ENCODE measurements around the gene DHRS7.

DHRS7 gene

DNA sequence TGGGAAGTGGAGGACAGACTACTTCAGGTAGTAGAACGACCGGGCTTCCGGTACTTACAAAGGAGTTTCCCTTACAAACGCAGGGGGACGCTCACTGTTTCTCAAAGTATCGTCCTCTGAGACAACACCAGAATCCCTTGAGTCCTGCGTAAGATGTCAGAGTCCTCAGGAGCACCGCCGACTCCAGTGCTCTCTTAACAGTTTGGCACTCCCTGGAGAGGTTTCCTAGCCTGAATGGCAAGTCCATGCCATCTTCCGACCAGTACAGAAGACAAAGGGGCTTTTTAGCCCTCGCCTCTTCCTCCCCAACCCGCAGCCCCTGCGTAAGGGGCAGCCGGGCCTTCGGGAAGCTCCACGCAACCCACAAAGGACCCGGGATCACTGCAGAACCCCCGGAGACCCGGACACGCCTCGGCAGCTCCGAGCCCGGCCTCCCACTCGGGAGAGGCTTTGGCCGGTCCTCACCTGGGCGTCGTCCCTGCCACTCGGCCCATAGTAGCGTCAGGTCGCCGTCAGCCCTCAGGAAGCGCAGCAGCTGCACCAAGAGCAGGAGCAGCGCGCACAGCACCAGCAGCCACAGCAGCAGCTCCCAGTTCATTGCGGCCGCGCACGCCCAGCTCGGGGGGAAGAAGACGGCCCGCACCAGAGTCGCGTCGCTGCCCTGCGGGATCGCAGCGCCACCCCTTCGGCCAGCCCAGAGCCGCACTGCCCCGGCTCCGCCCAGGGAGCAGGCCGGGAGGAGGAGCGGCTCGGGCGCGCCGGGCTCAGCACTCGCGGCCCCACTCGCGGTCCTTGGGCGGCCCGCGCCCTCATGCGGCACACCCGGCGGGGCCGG lies at the start of gene DHRS7:
Gene DHRS7, minus strand, starts transcription at position 687 of the 835 bp plus-strand sequence. Its CDS starts 89 bp downstream, at position 598.
- DNase-seq = peak; percentile 74

GRCh38 chr14:60214415-60215126 lies 49.4 kb upstream of the DHRS7 start:
- DNase-seq = no peak

DNA sequence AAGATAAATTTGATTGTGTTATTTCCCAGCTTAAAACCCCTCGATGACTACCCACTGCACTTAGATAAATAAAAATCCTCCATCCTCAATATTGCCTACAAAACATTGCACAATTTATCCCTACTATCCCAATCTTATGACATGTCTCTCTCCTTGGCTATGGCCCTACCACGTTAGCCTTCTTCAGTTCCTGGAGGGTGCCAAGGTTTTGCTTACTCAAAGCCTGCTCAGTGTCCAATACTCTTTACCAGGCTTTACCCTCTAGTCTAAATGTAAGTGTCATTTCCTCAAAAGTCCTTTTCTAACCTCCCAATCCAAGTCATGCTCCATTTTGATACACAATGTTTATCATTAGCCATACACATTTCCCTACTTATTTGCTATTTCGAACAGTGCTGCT lies 48.8 kb upstream of the DHRS7 start:
- DNase-seq = no peak

DNA sequence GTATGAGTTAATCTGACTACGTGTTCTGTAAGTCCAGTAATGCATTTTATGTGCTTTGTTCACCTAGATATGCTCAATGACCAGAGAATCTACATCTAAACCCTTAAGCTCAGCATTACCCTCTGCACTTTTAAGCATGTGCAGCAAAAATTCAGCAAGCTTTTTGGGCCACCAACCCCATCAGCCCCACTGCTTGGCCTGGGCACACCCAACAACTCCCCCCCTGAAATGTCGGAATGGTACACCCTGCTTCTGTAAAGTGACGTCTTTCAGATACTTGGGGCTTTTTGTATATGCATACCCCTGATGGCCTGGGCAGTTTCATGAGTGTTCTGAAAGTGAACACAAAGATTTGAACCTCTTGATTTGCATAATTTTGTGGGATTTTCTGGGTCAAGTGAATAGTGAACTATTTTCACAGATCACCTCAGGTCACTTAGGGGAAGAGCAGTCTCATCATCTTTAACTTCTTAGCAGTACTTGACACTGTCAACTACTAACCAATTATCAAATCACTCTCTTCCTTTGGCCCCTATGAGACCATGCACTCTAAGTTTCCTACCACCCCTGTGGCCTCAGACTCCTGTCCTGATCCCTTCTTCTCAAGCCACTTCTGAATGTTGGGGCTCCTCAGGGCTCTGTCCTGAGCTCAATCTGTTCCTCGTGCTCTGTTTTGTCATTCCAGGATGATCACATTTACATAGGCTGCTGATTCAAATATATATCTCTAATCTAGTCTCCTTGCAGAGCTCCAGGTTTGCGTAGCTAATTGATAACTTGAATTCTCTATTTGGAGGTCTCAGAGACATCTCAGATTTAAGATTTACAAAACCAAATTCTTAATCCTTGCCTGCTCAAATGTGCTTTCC lies 47.5 kb upstream of the DHRS7 start:
- no peak for DNase-seq

GRCh38 chr14:60211153-60211552 lies 46.0 kb upstream of the DHRS7 start:
- DNase-seq = no peak

DNA sequence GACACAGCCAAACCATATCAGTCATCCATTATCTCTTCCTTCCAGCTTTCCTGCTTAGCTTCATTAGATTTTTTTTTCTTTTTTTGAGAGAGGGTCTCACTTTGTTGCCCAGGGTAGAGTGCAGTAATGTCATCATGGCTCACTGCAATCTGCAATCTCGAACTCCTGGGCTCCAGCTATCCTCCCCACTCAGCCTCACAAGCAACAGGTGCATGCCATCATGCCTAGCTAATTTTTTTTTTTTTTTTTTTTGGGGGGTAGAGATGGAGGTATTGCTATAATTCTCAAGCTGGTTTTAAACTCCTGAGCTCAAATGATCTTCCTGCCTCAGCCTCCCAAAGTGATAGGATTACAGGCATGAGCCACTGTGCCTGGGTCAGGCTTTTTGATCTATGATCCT lies 45.5 kb upstream of the DHRS7 start:
- DNase-seq = no peak

GRCh38 chr14:60206837-60207533 lies 41.8 kb upstream of the DHRS7 start:
- no peak for DNase-seq

GRCh38 chr14:60206249-60206670 lies 41.1 kb upstream of the DHRS7 start:
- DNase-seq = no peak

DNA sequence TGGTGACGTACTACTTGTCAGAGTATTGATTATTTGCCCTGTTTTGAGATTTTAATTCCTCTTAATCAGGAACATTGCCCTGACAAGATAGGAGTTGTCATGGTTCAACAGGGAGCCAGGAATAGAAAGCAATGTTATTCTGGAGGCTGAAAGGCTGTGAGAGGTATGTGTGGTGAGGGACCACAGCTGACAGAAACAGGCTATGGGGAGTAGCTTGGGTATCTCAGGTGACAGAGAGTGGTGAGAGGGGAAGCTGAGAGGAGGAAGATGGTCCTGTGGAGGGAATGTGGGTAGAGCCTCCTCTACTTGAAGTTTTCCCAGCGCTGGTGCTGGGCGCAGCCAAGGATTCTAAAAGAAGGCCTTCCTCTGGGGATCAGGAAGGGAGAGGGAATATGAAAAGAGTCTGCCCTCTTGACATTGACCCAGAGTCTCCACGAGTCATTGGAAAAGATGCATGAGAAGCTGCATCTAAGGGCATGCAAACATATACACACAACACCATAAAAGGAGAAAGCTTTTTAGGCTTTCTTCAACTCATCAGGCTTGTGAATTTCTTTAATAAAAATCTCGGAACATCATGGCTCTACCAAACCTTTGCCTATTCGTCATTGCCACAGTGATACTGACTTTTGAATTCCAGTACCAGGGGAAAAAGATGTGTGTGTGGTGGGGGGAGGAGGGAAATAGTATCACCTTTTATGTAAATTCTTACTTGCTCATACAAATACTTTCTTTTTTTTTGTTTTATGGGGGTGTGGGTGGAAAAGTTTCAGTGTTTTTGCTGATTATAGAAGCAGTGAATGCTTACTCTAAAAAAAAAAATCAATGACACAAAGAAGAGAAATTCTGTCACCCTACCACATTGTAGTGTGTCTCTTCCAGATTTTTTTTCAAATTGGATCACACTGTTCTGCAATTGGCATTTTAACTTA lies 39.9 kb upstream of the DHRS7 start:
- DNase-seq = no peak

DNA sequence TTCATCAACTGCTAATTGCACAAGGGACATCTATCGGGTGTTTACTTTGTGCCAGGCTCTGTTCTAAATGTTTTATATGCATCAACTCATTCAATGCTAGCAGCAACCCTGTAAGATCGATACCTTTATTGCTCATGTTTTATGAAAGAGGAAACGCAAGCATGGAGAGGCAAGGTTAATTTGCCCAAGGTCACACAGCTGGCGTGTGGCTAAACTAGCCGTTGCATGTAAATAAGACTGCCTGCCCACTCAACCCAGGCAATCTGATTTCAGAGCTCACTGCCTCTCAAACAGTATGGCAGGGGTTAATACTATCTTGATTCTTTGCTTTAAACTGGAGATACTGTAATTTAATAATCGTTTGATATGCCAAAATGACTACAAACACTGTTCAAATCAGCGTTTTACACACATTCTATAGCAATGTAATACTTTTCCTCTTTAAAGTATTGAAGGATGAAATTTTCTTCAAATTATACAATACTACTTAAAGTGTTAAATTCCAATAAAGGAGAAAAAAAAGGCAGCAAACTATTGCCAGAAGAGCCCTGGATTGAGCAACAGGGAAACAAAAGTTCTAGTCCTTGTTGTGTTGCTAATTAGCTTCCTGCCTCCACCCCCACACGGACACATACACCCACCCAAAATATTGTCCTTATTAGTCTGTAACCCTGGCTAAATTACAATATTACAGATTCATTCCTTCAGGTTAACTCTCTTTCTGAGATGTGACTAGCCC lies 39.1 kb upstream of the DHRS7 start:
- no peak for DNase-seq

GRCh38 chr14:60199321-60199720 lies 34.1 kb upstream of the DHRS7 start:
- DNase-seq = no peak

DNA sequence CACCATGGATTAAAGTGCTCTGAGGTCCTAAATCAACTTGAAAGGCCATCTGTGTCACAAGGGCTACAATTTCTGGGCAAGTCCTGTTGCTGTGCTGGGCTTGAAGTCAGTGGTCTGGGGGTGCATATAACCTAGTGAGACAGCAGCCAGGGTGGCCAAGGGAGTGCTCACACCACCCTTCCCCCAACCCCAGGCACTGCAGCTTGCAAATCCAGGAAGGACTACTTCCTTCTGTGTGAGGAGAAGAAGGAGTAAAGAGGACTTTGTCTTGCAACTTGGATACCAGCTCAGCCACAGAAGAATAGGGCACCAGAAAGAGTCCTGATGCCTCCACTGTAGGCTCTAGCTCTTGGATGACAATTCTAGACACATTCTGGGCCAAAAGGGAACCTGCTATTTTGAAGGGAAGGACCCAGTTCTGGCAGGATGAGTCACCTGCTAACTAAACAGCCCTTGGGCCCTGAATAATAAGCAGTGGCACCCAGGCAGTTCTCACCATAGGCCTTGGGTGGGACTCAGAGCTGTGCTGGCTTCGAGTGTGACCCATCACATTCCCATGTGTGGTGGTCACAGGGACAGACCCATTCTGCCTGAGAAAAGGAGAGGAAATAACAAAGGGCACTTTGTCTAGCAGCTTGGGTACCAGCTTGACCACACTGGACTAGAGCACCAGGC lies 32.6 kb upstream of the DHRS7 start:
- no peak for DNase-seq

DNA sequence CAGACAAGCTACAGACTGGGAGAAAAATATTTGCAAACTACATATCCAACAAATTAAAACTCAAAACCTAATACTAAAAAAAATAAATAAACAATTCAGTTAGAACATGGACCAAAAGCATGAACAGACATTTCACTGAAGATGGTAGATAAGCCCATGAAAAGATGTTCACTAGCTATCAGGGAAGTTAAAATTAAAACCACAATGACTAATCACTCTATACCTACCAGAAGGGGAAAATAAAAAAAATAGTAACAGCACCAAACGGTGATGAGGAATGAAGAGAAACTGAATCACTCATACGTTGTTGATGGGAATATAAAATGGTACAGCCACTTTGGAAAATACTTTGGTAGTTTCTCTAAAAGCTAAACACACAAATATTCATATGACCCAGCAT lies 31.1 kb upstream of the DHRS7 start:
- no peak for DNase-seq

DNA sequence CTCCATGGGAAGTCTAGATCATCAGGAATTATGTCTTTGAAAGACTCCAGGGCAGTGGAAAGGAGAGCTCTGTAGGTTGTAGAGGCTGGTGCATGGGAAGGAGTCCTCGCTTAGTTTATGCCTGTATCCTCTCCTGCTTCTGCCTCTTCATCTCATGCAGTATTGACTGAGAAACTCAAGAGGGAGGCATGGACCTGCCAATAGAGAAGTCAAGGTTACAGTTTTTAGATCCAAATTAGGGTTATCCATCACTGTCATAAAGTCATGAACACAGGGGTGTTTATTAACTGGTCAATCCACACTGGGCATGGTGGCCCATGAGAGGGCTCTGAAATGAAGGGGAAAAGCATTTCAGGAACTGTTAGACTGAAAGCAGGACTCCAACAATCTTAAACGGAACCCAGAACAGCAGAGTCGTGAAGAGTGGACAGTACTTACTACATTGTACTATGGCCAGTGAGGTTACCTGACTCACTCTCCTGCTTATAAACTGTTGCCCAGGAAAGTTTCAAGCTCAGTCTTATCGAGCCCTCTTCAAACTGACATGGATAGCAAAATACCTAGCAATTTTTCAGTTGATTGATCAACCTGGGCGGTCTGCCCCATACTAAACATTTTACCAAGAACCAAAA lies 30.1 kb upstream of the DHRS7 start:
- peak; percentile 23 for DNase-seq

DNA sequence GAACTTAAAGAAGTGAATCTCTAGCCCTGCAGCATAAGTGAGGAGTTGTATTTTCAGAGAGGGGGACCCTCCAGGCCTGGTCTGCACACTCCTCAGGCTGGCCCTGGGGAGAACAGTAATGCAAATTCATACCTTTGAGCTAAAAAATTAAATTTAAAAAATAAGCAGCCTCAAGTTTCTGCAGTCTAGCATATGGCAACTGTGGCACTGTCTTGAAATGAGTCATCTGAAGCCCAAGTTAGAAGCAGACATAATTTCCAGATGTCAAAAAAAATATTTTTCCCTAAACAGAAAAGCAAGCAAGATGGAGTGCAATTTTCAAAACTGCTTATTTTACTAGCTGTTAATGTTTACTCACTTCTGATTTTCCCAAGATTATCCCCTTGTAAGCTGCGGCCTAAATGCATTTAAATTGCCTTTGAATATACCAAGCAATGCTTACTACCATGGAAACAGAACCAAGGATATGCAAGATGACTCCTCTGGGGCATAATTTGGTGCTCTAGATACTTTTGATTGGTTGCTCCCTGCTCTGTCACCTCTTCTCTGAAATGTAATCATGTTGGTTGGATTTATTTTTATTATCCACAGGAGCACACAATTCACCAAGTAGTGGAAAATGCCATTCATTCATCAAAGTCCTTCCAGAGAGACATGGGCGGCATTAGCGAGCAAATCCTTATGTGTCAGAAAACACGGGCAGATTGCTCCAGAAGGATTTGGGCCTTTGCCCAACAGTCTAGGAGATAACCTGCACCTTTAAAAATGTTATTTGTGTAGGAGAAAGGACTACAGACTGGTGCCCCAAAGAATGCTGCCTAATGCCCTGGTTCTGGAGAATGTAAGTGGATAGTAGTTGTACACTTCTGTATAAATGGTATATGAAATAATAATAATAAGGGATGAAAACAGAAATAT lies 25.0 kb upstream of the DHRS7 start:
- no peak for DNase-seq

- DNase-seq = no peak
Measured at GRCh38 chr14:60188696-60189095, 23.5 kb upstream of the DHRS7 start.

DNA sequence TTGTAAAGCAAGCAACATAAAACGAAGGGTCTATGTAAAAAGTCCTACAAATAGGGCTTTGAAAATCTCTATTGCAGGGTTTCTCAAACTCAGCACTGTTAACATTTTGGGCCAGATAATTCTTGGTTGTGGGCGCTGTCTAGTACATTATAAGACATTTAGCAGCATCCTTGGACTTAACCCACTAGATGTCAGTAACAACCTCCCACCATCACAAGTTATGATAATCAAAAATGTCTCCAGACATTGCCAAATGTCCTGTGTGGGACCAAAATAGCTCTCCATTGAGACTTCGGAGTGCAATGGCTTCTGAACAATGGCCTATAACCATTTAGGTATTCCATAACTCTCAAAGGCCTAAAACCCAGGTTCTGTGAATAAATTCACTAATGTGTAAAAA lies 22.9 kb upstream of the DHRS7 start:
- no peak for DNase-seq

DNA sequence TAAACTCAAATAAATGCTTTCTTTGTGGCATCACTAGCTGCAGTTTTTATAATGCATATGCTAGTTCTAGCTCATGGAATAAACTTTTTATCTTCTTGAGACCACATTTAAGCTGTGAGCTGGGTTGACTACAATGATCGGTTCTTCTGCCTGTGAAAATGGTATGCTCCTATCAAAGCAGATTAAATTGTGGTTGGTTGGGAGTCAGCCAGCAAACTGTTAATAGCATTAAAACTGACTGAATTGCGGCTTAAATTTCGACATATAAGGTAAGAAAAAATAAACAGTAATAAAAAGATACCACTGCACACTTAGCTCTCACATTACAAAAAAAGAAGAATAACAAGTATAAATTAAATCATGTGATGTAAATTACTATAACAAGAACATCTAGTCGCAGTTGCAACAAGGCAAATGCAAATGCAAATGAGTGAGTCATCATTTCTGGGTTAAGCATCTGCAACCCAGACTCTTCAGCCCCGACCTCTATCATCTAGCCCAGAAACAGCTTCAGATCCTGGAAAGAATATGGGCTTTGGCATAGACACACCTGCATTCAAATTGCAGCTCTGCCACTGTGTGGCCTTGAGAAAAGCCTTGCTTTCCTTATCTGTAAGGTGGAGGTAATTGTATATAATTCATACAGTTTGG lies 19.8 kb upstream of the DHRS7 start:
- no peak for DNase-seq

Measured in CD4-positive, alpha-beta T cell treated with Interleukin-21 for 1 hour (primary cell).